GM12878 (cell line): ENCODE results near the gene HOXD13. TPM values are rescaled to one million over a fixed set of nuclear protein-coding genes. Genes with fewer than 3 reads are reported as not detected.
A peak's percentile ranks its signal among the peaks of the same experiment; 100 is the strongest.

Experiments used
- ATAC-seq: fragments of 200-7000 bp; cut with Tn5 transposase; 3 replicates; pipeline ENCODE4 v1.9.1; 2020; ENCODE audit warnings: mild to moderate bottlenecking, moderate library complexity
- BruUV-seq: library from RNA; stranded (reverse); fragments of 400-500 nt; replicated peaks from 2 replicates; lab custom pipeline; 2021; lab: Mats Ljungman, UMichigan
- CTCF ChIA-PET: fragments of 300-600 bp; sonication (Branson Sonifier 250); formaldehyde crosslinking; extraction: SDS; loops from one replicate; lab custom pipeline; 2021; ENCODE audit warnings: inconsistent platforms; lab: Yijun Ruan, JAX
- POLR2A ChIA-PET: fragments of 350-600 bp; formaldehyde crosslinking; extraction: SDS; loops from one replicate; lab custom pipeline; 2021; ENCODE audit warnings: inconsistent platforms; lab: Charles Lee
- RAD21 ChIA-PET: fragments of 300-600 bp; sonication (Branson Sonifier 250); formaldehyde crosslinking; loops from one replicate; lab custom pipeline; 2023; ENCODE audit warnings: antibody characterized with exemption; ENCODE audit not compliant: unreplicated experiment; lab: Charles Lee
- SMC1A ChIA-PET: fragments of 300-600 bp; sonication (Branson Sonifier 250); formaldehyde crosslinking; loops from one replicate; lab custom pipeline; 2023; ENCODE audit not compliant: unreplicated experiment, uncharacterized antibody; lab: Charles Lee
- DNase-seq: peaks from one replicate; pipeline ENCODE4 v3.0.0-alpha.2; 2011; ENCODE audit warnings: low read depth, low spot score
- FAIRE-seq: peaks from 3 replicates; lab custom pipeline; 2011; peaks lifted over from hg19 to GRCh38; lab: Jason Lieb, UNC
- H2AFZ ChIP-seq: 2 replicates; pipeline ENCODE4 v1.6.0; 2011; ENCODE audit warnings: low read depth, low read length, control low read depth; ENCODE audit not compliant: control insufficient read depth
- H3K27ac ChIP-seq: 2 replicates; pipeline ENCODE4 v1.5.1; 2011; ENCODE audit warnings: control low read depth; ENCODE audit not compliant: control insufficient read depth, insufficient read depth
- H3K27me3 ChIP-seq, 2 experiments: replicated peaks in 1 of 2; 2 replicates each; pipeline versions ENCODE4 v1.6.0 to v1.6.1; 2011; ENCODE audit warnings: low read length in 1 of 2; ENCODE audit not compliant: control insufficient read depth in 2 of 2, insufficient read depth in 2 of 2
- H3K36me3 ChIP-seq, 2 experiments: 2 replicates each; pipeline ENCODE4 v1.5.1; 2011; ENCODE audit warnings: low read length in 1 of 2; ENCODE audit not compliant: control insufficient read depth in 2 of 2, insufficient read depth in 2 of 2
- H3K4me1 ChIP-seq: 2 replicates; pipeline ENCODE4 v1.6.1; 2011; ENCODE audit warnings: mild to moderate bottlenecking, low read length, moderate library complexity, mixed read lengths; ENCODE audit not compliant: control insufficient read depth, insufficient read depth
- H3K4me2 ChIP-seq: 2 replicates; pipeline ENCODE4 v1.6.0; 2011; ENCODE audit warnings: control low read depth; ENCODE audit not compliant: control insufficient read depth, insufficient read depth
- H3K4me3 ChIP-seq: fragments of 200-600 bp; sonication (generic); 2 replicates; pipeline ENCODE4 v1.5.1; 2016
- H3K79me2 ChIP-seq: 2 replicates; pipeline ENCODE4 v1.6.0; 2011; ENCODE audit warnings: low read length; ENCODE audit not compliant: control insufficient read depth, insufficient read depth
- H3K9ac ChIP-seq: 2 replicates; pipeline ENCODE4 v1.8.0; 2011; ENCODE audit warnings: low read length, control low read depth, mixed read lengths; ENCODE audit not compliant: control insufficient read depth, insufficient read depth
- H3K9me3 ChIP-seq: replicated peaks from 3 replicates; pipeline ENCODE4 v1.5.1; 2011; ENCODE audit warnings: mild to moderate bottlenecking, low read length; ENCODE audit not compliant: control insufficient read depth, insufficient read depth
- H4K20me1 ChIP-seq: 2 replicates; pipeline ENCODE4 v1.6.0; 2011; ENCODE audit not compliant: control insufficient read depth, insufficient read depth
- BACH1 ChIP-seq: fragments of 450-650 bp; IDR thresholded peaks from 2 replicates; pipeline ENCODE4 v1.6.1; 2017; ENCODE audit warnings: mild to moderate bottlenecking, borderline replicate concordance
- BMI1 ChIP-seq: fragments of 450-650 bp; IDR thresholded peaks from 2 replicates; pipeline ENCODE4 v1.6.1; 2016; ENCODE audit warnings: mild to moderate bottlenecking, moderate library complexity, borderline replicate concordance
- IKZF2 ChIP-seq, 2 experiments: fragments of 450-650 bp; IDR thresholded peaks; 2 replicates each; pipeline ENCODE4 v1.6.1; 2017; ENCODE audit warnings: mild to moderate bottlenecking in 2 of 2, moderate library complexity in 2 of 2
- LARP7 ChIP-seq: fragments of 450-650 bp; IDR thresholded peaks from 2 replicates; pipeline ENCODE4 v1.6.1; 2017; ENCODE audit warnings: mild to moderate bottlenecking
- MEF2A ChIP-seq: IDR thresholded peaks from 2 replicates; pipeline ENCODE4 v1.6.1; 2011; ENCODE audit warnings: low read depth, mild to moderate bottlenecking, low read length, moderate library complexity; ENCODE audit not compliant: insufficient read depth
- NFIC ChIP-seq: IDR thresholded peaks from 2 replicates; pipeline ENCODE4 v1.6.1; 2012; ENCODE audit warnings: low read depth, mild to moderate bottlenecking, inconsistent platforms, low read length, moderate library complexity
- NFXL1 ChIP-seq: fragments of 450-650 bp; IDR thresholded peaks from 2 replicates; pipeline ENCODE4 v1.6.1; 2017; ENCODE audit warnings: antibody characterized with exemption, mild to moderate bottlenecking, borderline replicate concordance
- POLR2A ChIP-seq: IDR thresholded peaks from 2 replicates; pipeline ENCODE4 v1.6.1; 2011; ENCODE audit warnings: low read depth, mild to moderate bottlenecking, low read length
- RCOR1 ChIP-seq: conservative IDR thresholded peaks from 2 replicates; pipeline ENCODE4 v1.6.1; 2012; ENCODE audit warnings: low read depth, low read length, improper control_type of control experiment
- SP1 ChIP-seq: IDR thresholded peaks from one replicate; pipeline ENCODE4 v1.6.1; 2011; ENCODE audit warnings: low read depth, low read length
- SUZ12 ChIP-seq: fragments of 200-600 bp; sonication (generic); IDR thresholded peaks from one replicate; pipeline ENCODE4 v1.6.1; 2018; ENCODE audit warnings: antibody characterized with exemption, mild to moderate bottlenecking; ENCODE audit not compliant: unreplicated experiment
- ZNF24 ChIP-seq: fragments of 450-650 bp; IDR thresholded peaks from 2 replicates; pipeline ENCODE4 v1.6.1; 2017; ENCODE audit warnings: antibody characterized with exemption, mild to moderate bottlenecking
- ZZZ3 ChIP-seq: IDR thresholded peaks from 2 replicates; pipeline ENCODE4 v1.6.1; 2011; ENCODE audit warnings: low read depth; ENCODE audit not compliant: control insufficient read depth, insufficient read length
- in situ Hi-C: fragments of 300-500 bp; cut with MboI; formaldehyde crosslinking; loops from 9 replicates; pipeline ENCODE4 v1.14.3; 2018; ENCODE audit warnings: mixed read lengths
- intact Hi-C: fragments of 100-400 bp; cut with micrococcal nuclease; formaldehyde crosslinking; loops from one replicate; pipeline ENCODE4 v1.14.2; 2022; ENCODE audit not compliant: unreplicated experiment
- polyA plus RNA-seq, 11 experiments: library from polyadenylated mRNA; depleted of rRNA in 4 of 11; unstranded in 6 of 11; stranded (reverse) in 5 of 11; fragments of >200 nt; fragmentation: Nextera tagmentation in 4 of 11; fragmentation: Illumina TruSeq in 1 of 11; extraction: Ambion mirVana in 4 of 11; extraction: Trizol in 1 of 11; gene quantifications; 1 replicate in 1 of 11; 2 replicates in 10 of 11; pipeline versions ENCODE4 v1.2.1 to v1.2.3, GENCODE V29; 2011 to 2016; ENCODE audit warnings: inconsistent platforms in 2 of 11, missing spikeins in 2 of 11, low read depth in 1 of 11
- total RNA-seq, 4 experiments: library from RNA; depleted of rRNA in 3 of 4; stranded (reverse); fragments of >200 nt in 3 of 4; fragmentation: Illumina TruSeq in 1 of 4; extraction: Trizol in 1 of 4; gene quantifications; 2 replicates each; pipeline versions ENCODE4 v1.2.1 to v1.2.3, GENCODE V29; 2013 to 2021
- TF ChIP-seq, protein P1 (sequence below): fragments of 450-650 bp; IDR thresholded peaks from 2 replicates; pipeline ENCODE4 v1.6.1; 2016; ENCODE audit warnings: mild to moderate bottlenecking, moderate library complexity, borderline replicate concordance
- TF ChIP-seq, protein P2 (sequence below): fragments of 450-650 bp; IDR thresholded peaks from 2 replicates; pipeline ENCODE4 v1.6.1; 2016; ENCODE audit warnings: mild to moderate bottlenecking
- TF ChIP-seq, protein P3 (sequence below), 3 experiments: IDR thresholded peaks in 2 of 3; conservative IDR thresholded peaks in 1 of 3; 2 replicates each; pipeline ENCODE4 v1.5.1; 2011; ENCODE audit warnings: low read depth in 3 of 3, low read length in 3 of 3, mild to moderate bottlenecking in 3 of 3, control low read depth in 2 of 3, moderate library complexity in 2 of 3, inconsistent platforms in 1 of 3, mixed read lengths in 1 of 3; ENCODE audit not compliant: control insufficient read depth in 2 of 3, insufficient read depth in 1 of 3; ENCODE audit errors: extremely low read depth in 1 of 3

The HOXD13 gene
- total and polyA plus RNA-seq, 10 of the 15 experiments (the other 5 are each of a cell fraction or from before 2014, with no cell fraction given), result not detected

DNA sequence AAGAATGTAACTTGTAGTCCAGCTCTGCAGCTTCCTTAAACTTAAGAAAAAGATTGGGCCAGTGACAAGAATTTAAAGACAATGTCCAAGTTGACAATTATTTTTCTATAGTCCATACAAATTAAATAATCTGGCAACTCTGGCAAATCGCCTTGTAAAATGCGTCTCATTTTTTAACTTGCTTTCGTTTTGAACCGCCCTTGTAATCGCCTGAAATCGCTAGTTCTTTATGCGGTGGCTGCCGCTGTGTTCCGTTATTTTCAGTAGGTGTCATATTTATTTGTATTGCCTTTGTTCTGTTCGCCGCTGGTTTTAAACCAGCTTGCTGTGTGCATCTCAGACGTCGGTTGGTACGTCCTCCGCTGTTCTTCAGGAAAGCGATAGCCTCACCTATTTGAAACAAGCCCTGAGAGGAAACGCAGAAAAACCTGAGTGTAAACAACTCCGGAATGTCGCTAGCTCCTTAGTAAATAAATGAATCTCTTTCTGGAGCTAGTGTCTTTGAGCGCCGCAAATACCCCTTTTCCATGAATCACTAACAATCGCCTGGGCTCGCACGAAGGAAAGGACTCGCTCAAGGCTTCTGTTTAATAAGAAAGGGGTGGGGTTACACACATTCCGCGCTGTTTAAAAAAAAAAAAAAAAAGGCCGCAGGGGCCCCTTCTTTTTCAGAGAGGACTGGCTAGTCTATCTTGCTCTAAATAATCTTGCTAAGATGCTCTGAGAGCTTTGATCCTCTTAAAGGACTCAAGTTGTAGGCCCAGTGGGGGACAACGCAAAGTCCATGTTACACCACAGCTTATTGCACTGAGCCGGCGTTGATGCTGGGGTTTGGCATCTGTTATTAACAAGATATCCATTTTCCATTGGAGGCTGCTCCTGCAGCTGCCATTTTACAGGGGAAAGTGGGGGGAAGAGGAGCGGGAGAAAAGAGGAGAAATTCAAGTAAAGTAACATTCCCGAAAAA, 40.0 kb downstream of the HOXD13 start (continued):
- TF ChIP-seq, protein P1, sequence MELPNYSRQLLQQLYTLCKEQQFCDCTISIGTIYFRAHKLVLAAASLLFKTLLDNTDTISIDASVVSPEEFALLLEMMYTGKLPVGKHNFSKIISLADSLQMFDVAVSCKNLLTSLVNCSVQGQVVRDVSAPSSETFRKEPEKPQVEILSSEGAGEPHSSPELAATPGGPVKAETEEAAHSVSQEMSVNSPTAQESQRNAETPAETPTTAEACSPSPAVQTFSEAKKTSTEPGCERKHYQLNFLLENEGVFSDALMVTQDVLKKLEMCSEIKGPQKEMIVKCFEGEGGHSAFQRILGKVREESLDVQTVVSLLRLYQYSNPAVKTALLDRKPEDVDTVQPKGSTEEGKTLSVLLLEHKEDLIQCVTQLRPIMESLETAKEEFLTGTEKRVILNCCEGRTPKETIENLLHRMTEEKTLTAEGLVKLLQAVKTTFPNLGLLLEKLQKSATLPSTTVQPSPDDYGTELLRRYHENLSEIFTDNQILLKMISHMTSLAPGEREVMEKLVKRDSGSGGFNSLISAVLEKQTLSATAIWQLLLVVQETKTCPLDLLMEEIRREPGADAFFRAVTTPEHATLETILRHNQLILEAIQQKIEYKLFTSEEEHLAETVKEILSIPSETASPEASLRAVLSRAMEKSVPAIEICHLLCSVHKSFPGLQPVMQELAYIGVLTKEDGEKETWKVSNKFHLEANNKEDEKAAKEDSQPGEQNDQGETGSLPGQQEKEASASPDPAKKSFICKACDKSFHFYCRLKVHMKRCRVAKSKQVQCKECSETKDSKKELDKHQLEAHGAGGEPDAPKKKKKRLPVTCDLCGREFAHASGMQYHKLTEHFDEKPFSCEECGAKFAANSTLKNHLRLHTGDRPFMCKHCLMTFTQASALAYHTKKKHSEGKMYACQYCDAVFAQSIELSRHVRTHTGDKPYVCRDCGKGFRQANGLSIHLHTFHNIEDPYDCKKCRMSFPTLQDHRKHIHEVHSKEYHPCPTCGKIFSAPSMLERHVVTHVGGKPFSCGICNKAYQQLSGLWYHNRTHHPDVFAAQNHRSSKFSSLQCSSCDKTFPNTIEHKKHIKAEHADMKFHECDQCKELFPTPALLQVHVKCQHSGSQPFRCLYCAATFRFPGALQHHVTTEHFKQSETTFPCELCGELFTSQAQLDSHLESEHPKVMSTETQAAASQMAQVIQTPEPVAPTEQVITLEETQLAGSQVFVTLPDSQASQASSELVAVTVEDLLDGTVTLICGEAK, result no peak
- no peak for TF ChIP-seq POLR2A
- no peak for TF ChIP-seq BMI1
- TF ChIP-seq RCOR1, result no peak
- TF ChIP-seq SUZ12, result peak; percentile 34
- no peak for TF ChIP-seq IKZF2 (IDR thresholded peaks at IDR 0.05)

GRCh38 chr2:176133389-176133788, 40.9 kb downstream of the HOXD13 start:
- intact Hi-C loops, result no loop called here
- Histone ChIP-seq H3K9me3 (no peaks in the 10 kb centered on the region; the same call in 1 of the 3 replicates), H3K4me1 (no peaks in the 10 kb centered on the region), H3K79me2 (no peaks in the 10 kb centered on the region), H4K20me1 (no peaks in the 10 kb centered on the region), H3K36me3 (no peaks in the 10 kb centered on the region), H3K9ac (no peak overlapping the region), H3K4me2 (no peak overlapping the region), H3K27me3 (peaks cover 9 to 28% of the 10 kb centered on the region in 2 experiments), H2AFZ (no peak overlapping the region), H3K4me3 (no peak overlapping the region), H3K27ac (no peak overlapping the region)
- DNase-seq (no peak), FAIRE-seq (no peak), ATAC-seq (no peak)
- CTCF ChIA-PET, result interaction anchor here (1.0 to 3.4 kb wide), 5 partner anchors 322 to 1015 kb away, joined by 3 to 36 read pairs (median 11); no protein-coding TSS in a partner anchor
- BruUV-seq, result no TSS peak
- SMC1A ChIA-PET, result interaction anchor here (0.9 to 3.2 kb wide), 4 partner anchors 322 to 1015 kb away, joined by 3 to 13 read pairs (median 4); no protein-coding TSS in a partner anchor
- POLR2A ChIA-PET, result no interaction called here
- in situ Hi-C loops, result loop anchor here (25.0 kb wide), 1 partner anchor 1204 kb away; no protein-coding TSS in a partner anchor
- RAD21 ChIA-PET, result no interaction called here
- no peak for TF ChIP-seq MEF2A
- no peak for TF ChIP-seq ZZZ3
- TF ChIP-seq NFIC, result no peak
- TF ChIP-seq, protein P2, sequence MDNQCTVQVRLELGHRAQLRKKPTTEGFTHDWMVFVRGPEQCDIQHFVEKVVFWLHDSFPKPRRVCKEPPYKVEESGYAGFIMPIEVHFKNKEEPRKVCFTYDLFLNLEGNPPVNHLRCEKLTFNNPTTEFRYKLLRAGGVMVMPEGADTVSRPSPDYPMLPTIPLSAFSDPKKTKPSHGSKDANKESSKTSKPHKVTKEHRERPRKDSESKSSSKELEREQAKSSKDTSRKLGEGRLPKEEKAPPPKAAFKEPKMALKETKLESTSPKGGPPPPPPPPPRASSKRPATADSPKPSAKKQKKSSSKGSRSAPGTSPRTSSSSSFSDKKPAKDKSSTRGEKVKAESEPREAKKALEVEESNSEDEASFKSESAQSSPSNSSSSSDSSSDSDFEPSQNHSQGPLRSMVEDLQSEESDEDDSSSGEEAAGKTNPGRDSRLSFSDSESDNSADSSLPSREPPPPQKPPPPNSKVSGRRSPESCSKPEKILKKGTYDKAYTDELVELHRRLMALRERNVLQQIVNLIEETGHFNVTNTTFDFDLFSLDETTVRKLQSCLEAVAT, result no peak
- TF ChIP-seq ZNF24, result no peak
- no peak for TF ChIP-seq SP1
- no peak for TF ChIP-seq LARP7
- TF ChIP-seq BACH1, result no peak
- TF ChIP-seq, protein P3, sequence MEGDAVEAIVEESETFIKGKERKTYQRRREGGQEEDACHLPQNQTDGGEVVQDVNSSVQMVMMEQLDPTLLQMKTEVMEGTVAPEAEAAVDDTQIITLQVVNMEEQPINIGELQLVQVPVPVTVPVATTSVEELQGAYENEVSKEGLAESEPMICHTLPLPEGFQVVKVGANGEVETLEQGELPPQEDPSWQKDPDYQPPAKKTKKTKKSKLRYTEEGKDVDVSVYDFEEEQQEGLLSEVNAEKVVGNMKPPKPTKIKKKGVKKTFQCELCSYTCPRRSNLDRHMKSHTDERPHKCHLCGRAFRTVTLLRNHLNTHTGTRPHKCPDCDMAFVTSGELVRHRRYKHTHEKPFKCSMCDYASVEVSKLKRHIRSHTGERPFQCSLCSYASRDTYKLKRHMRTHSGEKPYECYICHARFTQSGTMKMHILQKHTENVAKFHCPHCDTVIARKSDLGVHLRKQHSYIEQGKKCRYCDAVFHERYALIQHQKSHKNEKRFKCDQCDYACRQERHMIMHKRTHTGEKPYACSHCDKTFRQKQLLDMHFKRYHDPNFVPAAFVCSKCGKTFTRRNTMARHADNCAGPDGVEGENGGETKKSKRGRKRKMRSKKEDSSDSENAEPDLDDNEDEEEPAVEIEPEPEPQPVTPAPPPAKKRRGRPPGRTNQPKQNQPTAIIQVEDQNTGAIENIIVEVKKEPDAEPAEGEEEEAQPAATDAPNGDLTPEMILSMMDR (IDR thresholded peaks at IDR 0.05 in 2 of 3, conservative IDR thresholded peaks at IDR 0.05 in 1 of 3; ENCODE audit: control insufficient read depth in 2 of 3, extremely low read depth in 1 of 3, insufficient read depth in 1 of 3, low read depth in 3 of 3, low read length in 3 of 3), result no peak
- TF ChIP-seq NFXL1, result no peak
